NT2/D1 (cell line): ENCODE results near the gene HEMK1.

Experiments
- DNase-seq: peaks from one replicate; pipeline ENCODE4 v3.0.0-alpha.2; 2011; ENCODE audit warnings: low read depth, low spot score
- H3K27me3 ChIP-seq: 2 replicates; pipeline ENCODE4 v1.6.0; 2011; ENCODE audit warnings: mild to moderate bottlenecking; ENCODE audit not compliant: insufficient read length, insufficient read depth
- H3K36me3 ChIP-seq: 2 replicates; pipeline ENCODE4 v1.6.1; 2011; ENCODE audit warnings: mild to moderate bottlenecking, low read length, mixed read lengths; ENCODE audit not compliant: insufficient read depth, insufficient read length
- H3K4me1 ChIP-seq: 2 replicates; pipeline ENCODE4 v1.5.1; 2011; ENCODE audit not compliant: insufficient read depth, insufficient read length
- H3K4me3 ChIP-seq: 2 replicates; pipeline ENCODE4 v1.5.1; 2011; ENCODE audit warnings: low read depth; ENCODE audit not compliant: insufficient read length
- H3K9ac ChIP-seq: 2 replicates; pipeline ENCODE4 v1.6.0; 2011; ENCODE audit warnings: low read depth; ENCODE audit not compliant: insufficient read length
- H3K9me3 ChIP-seq: 2 replicates; pipeline ENCODE4 v1.5.1; 2011; ENCODE audit warnings: mild to moderate bottlenecking, low read length; ENCODE audit not compliant: insufficient read depth
- SUZ12 ChIP-seq: IDR thresholded peaks from 2 replicates; pipeline ENCODE4 v1.6.1; 2011; ENCODE audit not compliant: insufficient read length, insufficient read depth; ENCODE audit errors: extremely low read depth
- YY1 ChIP-seq: IDR thresholded peaks from 2 replicates; pipeline ENCODE4 v1.6.1; 2011; ENCODE audit not compliant: insufficient read length, insufficient read depth
- ZNF274 ChIP-seq: IDR thresholded peaks from 2 replicates; pipeline ENCODE4 v1.6.1; 2011; ENCODE audit warnings: mild to moderate bottlenecking, low read depth, low read length

Gene HEMK1, protein sequence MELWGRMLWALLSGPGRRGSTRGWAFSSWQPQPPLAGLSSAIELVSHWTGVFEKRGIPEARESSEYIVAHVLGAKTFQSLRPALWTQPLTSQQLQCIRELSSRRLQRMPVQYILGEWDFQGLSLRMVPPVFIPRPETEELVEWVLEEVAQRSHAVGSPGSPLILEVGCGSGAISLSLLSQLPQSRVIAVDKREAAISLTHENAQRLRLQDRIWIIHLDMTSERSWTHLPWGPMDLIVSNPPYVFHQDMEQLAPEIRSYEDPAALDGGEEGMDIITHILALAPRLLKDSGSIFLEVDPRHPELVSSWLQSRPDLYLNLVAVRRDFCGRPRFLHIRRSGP

GRCh38 chr3:50568947-50569749, at the start of gene HEMK1:
TSS of gene HEMK1 (plus strand) at chr3:50569522. CDS start at chr3:50571105, 1,583 bp downstream.
- DNase-seq: peak; percentile 91
- TF ChIP-seq YY1: no peak
- TF ChIP-seq ZNF274: no peak
- no peak for TF ChIP-seq SUZ12
- H3K9me3 ChIP-seq: no peaks in the 10 kb centered on the region
- H3K36me3 ChIP-seq: peaks cover 39% of the 10 kb centered on the region
- H3K4me3 ChIP-seq: peak within 1 kb of the TSS; percentile 81
- H3K4me1 ChIP-seq: peaks cover 7% of the 10 kb centered on the region
- peaks cover 17% of the 10 kb centered on the region for H3K27me3 ChIP-seq
- peak within 1 kb of the TSS; percentile 89 for H3K9ac ChIP-seq

- Histone ChIP-seq H3K9ac (peak overlapping the region; percentile 68), H3K9me3 (no peaks in the 10 kb centered on the region), H3K4me3 (peak overlapping the region; percentile 17), H3K36me3 (no peaks in the 10 kb centered on the region), H3K4me1 (peaks cover 60% of the 10 kb centered on the region), H3K27me3 (no peaks in the 10 kb centered on the region)
- DNase-seq: no peak
- no peak for TF ChIP-seq YY1
- no peak for TF ChIP-seq ZNF274
- no peak for TF ChIP-seq SUZ12
These were observed 48.5 kb upstream of the HEMK1 start for GRCh38 chr3:50520849-50521248.

DNA sequence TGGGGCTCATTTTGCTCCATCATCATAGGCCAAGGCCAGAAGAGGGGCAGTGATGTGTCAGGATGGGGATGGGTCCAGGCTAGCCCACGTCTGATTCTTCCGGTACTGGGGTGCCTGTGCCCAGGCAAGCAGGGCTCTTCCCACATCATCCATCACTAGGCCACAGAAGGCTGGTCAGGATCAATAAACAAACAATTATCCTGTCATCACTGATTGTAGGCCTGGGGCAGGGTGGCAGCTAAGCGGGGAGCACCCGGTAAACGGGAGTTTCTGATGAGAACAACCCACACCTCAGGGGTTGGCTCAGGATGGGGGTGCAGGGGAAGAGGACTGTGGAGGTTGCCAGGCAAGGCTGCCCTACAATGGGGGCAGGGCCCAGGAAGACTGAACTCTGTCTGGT, 47.8 kb upstream of the HEMK1 start:
- no peak overlapping the region for H3K4me3 ChIP-seq
- H3K4me1 ChIP-seq: peaks cover 60% of the 10 kb centered on the region
- no peak for TF ChIP-seq ZNF274
- no peak for TF ChIP-seq SUZ12
- no peak for TF ChIP-seq YY1
- H3K9ac ChIP-seq: peak overlapping the region; percentile 68
- no peaks in the 10 kb centered on the region for H3K27me3 ChIP-seq
- no peak for DNase-seq
- no peaks in the 10 kb centered on the region for H3K9me3 ChIP-seq
- no peaks in the 10 kb centered on the region for H3K36me3 ChIP-seq

DNA sequence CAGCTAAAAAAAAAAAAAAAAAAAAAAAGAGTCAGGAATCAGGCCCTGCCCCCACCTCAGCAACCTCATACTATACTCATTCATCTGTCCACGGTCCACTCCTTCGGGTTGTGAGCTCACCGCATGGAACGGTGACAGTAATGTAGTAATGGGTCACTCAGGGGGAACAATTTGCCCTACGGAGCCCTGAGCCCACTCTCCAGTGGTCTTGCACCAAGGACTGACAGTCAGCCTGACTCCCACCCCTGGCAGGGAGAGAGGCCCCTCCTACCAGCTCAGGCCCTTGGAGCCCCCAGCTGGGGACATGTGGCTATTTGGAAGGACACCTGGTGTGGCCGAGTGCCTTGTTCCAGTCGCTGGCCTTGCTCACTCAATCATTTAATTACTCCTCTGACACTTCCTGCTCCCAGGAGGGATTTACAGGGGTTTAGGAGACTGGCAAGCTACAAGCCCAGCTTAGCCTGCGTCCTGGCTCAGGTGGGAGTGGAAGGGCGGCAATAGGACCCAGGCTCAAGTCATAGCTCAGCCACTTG, 46.0 kb upstream of the HEMK1 start:
- Histone ChIP-seq H3K27me3 (no peaks in the 10 kb centered on the region), H3K36me3 (no peaks in the 10 kb centered on the region), H3K4me1 (peaks cover 44% of the 10 kb centered on the region), H3K9me3 (no peaks in the 10 kb centered on the region), H3K9ac (no peak overlapping the region), H3K4me3 (no peak overlapping the region)
- TF ChIP-seq YY1 (no peak), ZNF274 (no peak)
- DNase-seq: no peak

- DNase-seq: no peak
- H3K4me1 ChIP-seq: peaks cover 34% of the 10 kb centered on the region
- TF ChIP-seq ZNF274 (no peak), SUZ12 (no peak), YY1 (no peak)
These were observed 44.6 kb upstream of the HEMK1 start for GRCh38 chr3:50524746-50525145.

DNA sequence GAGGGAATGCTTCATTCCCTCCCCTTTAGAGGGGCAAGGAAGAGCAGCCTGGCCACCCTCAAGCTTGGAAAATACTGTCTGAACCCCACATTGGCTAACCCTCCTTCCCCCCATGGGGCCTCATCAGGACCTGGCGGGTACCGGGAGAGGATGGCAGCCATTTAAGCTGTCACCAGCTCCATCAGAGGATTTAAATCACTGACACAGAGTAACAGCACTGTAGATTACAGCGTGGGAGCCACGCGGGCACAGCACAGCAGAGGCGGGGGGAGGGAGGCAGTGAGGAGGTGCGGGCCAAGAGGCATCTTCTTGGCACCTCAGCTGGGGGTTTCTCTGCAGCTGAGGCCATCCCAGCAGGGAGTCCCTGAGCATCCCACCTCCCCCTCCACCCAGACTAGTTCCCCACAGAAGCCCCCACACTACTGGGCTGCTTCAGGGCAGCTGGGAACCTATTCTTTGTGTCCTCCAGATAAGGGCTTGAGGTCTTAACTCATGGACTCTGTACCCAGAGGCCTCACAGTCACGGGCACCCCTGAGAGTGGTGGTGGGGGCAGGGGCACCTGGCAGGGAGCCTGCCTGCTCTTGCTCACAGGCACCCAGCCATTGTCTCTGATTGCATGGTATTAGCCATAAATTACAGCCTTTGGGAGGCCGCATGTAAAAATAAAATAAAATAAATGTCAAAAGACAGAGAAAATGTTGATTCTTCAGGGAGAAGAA, 44.0 kb upstream of the HEMK1 start:
- Histone ChIP-seq H3K4me1 (peaks cover 34% of the 10 kb centered on the region), H3K27me3 (peaks cover 5% of the 10 kb centered on the region), H3K36me3 (no peaks in the 10 kb centered on the region), H3K9ac (no peak overlapping the region), H3K9me3 (no peaks in the 10 kb centered on the region), H3K4me3 (no peak overlapping the region)
- TF ChIP-seq YY1: no peak
- no peak for TF ChIP-seq SUZ12
- TF ChIP-seq ZNF274: no peak
- DNase-seq: no peak

More at GRCh38 chr3:50524746-50525145, 44.6 kb upstream of the HEMK1 start:
- H3K9ac ChIP-seq: no peak overlapping the region
- no peak overlapping the region for H3K4me3 ChIP-seq
- H3K27me3 ChIP-seq: peaks cover 3% of the 10 kb centered on the region
- no peaks in the 10 kb centered on the region for H3K9me3 ChIP-seq
- H3K36me3 ChIP-seq: no peaks in the 10 kb centered on the region
